GM21360 (cell line): ENCODE measurements around the gene PCDHGA3.
"Not testable (repeated sequence)": the region's sequence is repeated elsewhere in the genome, so short reads cannot be mapped to it uniquely, and the experiment has no call there.

Source experiments
- ATAC-seq: cut with Tn5 transposase; IDR thresholded peaks from one replicate; pipeline ENCODE4 v1.9.1; 2021; ENCODE audit warnings: mild to moderate bottlenecking, moderate library complexity; ENCODE audit not compliant: unreplicated experiment

Gene PCDHGA3

DNA sequence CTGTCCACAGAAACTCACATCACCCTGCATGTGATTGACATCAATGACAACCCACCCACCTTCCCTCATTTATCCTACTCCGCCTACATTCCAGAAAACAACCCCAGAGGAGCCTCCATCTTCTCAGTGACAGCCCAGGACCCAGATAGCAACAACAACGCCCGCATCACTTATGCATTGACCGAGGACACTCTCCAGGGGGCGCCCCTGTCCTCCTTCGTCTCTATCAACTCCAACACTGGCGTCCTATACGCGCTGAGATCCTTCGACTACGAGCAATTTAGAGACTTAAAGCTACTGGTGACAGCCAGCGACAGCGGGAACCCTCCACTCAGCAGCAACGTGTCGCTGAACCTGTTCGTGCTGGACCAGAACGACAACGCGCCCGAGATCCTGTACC is 1.7 kb downstream of the PCDHGA3 start:
- ATAC-seq: no peak

- not testable (repeated sequence) for ATAC-seq
Observed at GRCh38 chr5:141346017-141346416, 2.4 kb downstream of the PCDHGA3 start.

DNA sequence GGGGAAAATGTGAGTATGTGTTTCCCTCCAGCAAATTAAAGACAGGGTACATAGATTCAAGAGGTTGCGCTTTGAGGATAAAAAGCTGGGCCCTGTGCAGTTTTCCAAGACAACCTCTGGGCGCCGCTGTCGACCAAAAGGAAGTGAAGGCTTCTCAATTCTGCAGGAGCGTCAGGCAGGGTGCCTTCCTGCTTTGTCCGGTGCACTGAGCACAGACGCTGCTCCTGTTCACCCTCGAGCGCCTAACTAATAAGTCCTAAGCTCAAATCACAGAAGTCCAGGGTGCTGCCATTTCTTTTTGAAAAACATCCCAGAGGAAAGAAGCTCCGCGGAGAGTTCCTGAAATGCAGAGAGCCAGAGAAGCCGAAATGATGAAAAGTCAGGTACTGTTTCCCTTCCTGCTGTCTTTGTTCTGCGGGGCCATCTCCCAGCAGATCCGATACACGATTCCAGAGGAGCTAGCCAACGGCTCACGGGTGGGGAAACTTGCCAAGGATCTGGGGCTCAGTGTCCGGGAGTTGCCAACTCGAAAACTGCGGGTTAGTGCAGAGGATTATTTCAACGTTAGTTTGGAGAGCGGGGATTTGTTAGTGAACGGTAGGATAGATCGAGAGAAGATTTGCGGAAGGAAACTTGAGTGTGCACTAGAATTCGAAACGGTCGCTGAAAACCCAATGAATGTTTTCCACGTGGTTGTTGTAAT is 6.4 kb downstream of the PCDHGA3 start, which contains the start of gene PCDHGB1:
TSS of gene PCDHGB1 (plus strand) at position 183 of the 703 bp plus-strand sequence. CDS start at position 345, 162 bp downstream.
- ATAC-seq: no peak

DNA sequence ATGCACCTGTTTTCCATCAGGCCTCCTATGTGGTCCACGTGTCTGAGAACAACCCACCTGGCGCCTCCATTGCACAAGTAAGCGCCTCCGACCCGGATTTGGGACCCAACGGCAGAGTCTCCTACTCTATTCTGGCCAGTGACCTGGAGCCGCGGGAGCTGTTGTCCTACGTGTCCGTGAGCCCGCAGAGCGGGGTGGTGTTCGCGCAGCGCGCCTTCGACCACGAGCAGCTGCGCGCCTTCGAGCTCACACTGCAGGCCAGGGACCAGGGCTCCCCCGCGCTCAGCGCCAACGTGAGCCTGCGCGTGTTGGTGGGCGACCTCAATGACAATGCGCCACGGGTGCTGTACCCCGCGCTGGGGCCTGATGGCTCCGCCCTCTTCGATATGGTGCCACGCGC is 8.0 kb downstream of the PCDHGA3 start:
- no peak for ATAC-seq

- no peak for ATAC-seq
Observed at GRCh38 chr5:141354900-141355469, 11.4 kb downstream of the PCDHGA3 start, which contains the start of gene PCDHGA4. Gene PCDHGA4 (plus strand): TSS chr5:141355021. CDS start chr5:141355108, 87 bp downstream.

DNA sequence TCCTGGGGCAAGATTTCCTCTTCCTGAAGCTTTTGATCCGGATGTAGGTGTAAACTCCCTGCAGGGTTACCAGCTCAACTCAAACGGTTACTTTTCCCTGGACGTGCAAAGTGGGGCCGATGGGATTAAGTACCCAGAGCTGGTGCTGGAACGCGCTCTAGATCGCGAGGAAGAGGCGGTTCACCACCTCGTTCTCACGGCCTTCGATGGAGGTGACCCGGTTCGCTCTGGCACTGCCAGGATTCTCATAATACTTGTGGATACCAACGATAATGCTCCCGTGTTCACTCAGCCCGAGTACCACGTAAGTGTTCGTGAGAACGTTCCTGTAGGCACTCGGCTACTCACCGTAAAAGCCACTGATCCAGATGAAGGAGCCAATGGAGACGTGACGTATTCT is 12.0 kb downstream of the PCDHGA3 start:
- no peak for ATAC-seq

- ATAC-seq: no peak
Observed at GRCh38 chr5:141356133-141356532, 12.5 kb downstream of the PCDHGA3 start.

GRCh38 chr5:141356950-141357349 is 13.3 kb downstream of the PCDHGA3 start:
- no peak for ATAC-seq

DNA sequence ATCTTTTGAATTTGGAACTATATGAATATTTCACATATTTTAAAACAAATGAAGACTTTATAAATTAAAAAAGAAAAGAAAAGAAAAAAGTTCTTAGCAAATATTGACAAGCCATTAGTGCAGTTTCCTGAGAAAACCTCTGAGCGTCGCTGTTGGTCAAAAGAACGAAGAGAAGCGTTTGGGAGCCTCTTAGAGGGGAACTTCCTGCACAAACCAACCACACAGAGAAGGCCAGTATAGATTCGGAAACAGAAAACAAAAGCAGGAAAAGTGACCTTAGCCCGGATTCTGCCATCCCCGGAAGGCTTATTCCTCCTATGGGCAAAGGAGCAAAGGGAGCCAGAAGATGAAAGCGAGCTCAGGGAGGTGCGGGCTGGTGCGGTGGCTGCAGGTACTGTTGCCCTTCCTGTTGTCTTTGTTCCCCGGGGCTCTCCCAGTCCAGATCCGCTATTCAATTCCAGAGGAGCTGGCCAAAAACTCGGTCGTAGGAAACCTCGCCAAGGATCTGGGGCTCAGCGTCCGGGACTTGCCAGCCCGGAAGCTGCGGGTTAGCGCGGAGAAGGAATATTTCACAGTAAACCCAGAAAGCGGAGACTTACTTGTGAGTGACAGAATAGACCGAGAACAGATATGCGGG is 16.3 kb downstream of the PCDHGA3 start, which contains the start of gene PCDHGB2:
TSS of gene PCDHGB2 (plus strand) at position 205 of the 637 bp plus-strand sequence. CDS start at position 347, 142 bp downstream.
- ATAC-seq: peak; percentile 62

DNA sequence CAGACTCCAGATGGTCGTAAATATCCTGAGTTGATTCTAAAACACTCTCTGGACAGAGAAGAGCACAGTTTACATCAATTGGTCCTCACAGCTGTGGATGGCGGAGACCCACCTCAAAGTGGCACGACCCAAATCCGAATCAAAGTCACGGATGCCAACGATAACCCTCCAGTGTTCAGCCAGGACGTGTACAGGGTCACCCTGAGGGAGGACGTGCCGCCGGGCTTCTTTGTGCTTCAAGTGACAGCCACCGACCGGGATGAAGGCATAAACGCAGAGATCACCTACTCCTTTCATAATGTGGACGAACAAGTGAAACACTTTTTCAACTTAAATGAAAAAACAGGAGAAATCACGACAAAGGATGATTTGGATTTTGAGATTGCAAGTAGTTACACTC is 17.1 kb downstream of the PCDHGA3 start:
- ATAC-seq: no peak

- ATAC-seq: no peak
Observed at GRCh38 chr5:141362719-141363118, 19.1 kb downstream of the PCDHGA3 start.

DNA sequence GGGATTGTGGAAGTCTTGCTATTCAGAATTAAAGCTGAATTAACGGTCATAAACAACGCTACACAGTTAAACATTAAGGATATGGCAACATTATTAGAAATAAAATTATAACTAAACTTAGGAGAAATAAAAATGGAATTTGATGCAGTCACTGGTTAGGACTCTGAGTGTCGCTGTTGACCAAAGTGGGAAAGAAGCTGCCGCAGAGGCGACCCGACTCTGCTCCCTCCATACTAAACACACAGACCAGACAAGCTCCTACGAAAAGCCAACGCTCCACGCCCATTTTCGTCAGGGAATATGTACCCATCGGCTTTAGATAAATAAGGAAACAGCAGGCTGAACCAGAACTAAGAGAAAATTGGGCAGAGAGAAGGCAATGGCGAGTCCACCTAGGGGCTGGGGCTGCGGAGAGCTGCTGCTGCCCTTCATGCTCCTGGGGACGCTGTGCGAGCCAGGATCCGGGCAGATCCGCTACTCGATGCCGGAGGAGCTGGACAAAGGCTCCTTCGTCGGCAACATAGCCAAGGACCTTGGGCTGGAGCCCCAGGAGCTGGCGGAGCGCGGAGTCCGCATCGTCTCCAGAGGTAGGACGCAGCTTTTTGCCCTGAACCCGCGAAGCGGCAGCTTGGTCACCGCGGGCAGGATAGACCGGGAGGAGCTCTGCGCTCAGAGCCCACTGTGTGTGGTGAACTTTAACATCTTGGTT is 20.5 kb downstream of the PCDHGA3 start, which contains the start of gene PCDHGA5:
TSS of gene PCDHGA5 (plus strand) at position 211 of the 709 bp plus-strand sequence. CDS start at position 380, 169 bp downstream.
- ATAC-seq: no peak

DNA sequence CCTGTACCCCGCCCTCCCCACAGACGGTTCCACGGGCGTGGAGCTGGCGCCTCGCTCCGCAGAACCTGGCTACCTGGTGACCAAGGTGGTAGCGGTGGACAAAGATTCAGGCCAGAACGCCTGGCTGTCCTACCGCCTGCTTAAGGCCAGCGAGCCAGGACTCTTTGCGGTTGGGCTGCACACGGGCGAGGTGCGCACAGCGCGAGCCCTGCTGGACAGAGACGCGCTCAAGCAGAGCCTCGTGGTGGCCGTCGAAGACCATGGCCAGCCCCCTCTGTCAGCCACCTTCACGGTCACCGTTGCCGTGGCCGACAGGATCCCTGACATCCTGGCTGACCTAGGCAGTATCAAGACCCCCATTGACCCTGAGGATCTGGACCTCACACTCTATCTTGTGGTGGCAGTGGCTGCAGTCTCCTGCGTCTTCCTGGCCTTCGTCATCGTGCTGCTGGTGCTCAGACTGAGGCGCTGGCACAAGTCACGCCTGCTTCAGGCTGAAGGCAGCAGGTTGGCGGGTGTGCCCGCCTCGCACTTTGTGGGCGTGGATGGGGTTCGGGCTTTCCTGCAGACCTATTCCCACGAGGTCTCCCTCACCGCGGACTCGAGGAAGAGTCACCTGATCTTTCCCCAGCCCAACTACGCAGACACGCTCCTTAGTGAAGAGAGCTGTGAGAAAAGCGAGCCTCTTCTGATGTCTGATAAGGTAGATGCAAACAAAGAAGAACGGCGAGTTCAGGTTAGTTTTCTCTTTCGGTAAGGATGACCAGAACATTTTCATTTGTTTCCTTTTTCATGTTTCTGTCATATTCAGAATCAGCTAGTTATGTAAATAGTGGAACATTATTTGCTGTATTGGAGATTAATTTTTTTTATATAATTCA is 22.6 kb downstream of the PCDHGA3 start:
- no peak for ATAC-seq

DNA sequence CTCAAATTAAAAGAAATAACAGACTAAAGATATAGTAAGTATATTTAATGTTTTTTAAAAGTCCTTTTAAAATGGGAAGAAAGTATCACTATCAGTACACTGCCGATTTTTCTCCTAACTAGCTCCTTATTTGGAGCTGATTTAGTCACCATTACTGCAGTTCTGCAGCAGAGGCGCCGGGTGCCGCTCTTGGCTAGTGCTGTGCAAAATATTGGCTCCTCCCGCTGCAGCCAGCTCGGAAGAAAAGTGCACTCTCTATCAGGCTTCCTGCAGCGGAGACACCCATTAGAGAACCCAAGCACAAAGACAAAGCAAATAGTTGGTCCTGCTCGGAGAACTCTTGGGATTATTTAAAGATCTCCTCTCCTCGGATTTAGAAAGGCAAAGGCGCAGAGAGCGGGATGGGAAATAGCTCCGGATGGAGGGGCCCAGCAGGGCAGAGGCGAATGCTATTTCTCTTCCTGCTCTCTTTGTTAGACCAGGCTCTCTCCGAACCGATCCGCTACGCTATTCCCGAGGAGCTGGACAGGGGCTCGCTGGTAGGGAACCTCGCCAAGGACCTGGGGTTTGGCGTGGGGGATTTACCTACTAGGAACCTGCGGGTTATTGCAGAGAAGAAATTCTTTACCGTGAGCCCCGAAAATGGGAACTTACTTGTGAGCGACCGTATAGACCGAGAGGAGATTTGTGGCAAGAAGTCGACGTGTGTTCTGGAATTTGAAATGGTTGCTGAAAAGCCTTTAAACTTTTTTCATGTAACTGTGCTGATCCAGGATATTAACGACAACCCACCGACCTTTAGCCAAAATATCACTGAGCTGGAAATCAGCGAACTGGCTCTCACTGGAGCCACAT is 26.6 kb downstream of the PCDHGA3 start, which contains the start of gene PCDHGB3:
TSS of gene PCDHGB3 (plus strand) at position 249 of the 855 bp plus-strand sequence. CDS start at position 402, 153 bp downstream.
- peak; percentile 99 for ATAC-seq

- no peak for ATAC-seq
Observed at GRCh38 chr5:141371572-141372475, 28.2 kb downstream of the PCDHGA3 start.

- ATAC-seq: no peak
Observed at GRCh38 chr5:141373673-141374317, 30.2 kb downstream of the PCDHGA3 start, which contains the start of gene PCDHGA6. Gene PCDHGA6 (plus strand): TSS chr5:141373891. CDS start chr5:141374084, 193 bp downstream.

GRCh38 chr5:141374627-141375026 is 31.0 kb downstream of the PCDHGA3 start:
- ATAC-seq: no peak
